A549 (cell line): ENCODE measurements around the gene SEC23IP. TPM values are rescaled to one million over a fixed set of nuclear protein-coding genes. Genes with fewer than 3 reads are reported as not detected.
"Not testable (repeated sequence)": the region's sequence is repeated elsewhere in the genome, so short reads cannot be mapped to it uniquely, and the experiment has no call there.

Experiments used
- ATAC-seq, 2 experiments: fragments of 200-7000 bp in 1 of 2; fragments of >200 bp in 1 of 2; cut with Nextera tagmentation in 1 of 2; cut with Tn5 transposase in 1 of 2; 3 replicates each; pipeline versions ENCODE4 v1.8.0 to v1.9.1; 2018 to 2020; ENCODE audit warnings: mild to moderate bottlenecking in 1 of 2, moderate library complexity in 1 of 2
- CTCF ChIA-PET: fragments of 300-600 bp; sonication (Branson Sonifier 250); formaldehyde crosslinking; extraction: SDS; loops from one replicate; lab custom pipeline; 2021; ENCODE audit warnings: antibody characterized with exemption, inconsistent platforms; lab: Yijun Ruan, JAX
- POLR2A ChIA-PET: fragments of 350-600 bp; formaldehyde crosslinking; extraction: SDS; loops from one replicate; lab custom pipeline; 2021; ENCODE audit warnings: antibody characterized with exemption, inconsistent platforms; lab: Yijun Ruan, JAX
- DNase-seq, 2 experiments: peaks; one replicate each; pipeline versions ENCODE4 v3.0.0 to v3.0.0-alpha.2; 2011 to 2016; ENCODE audit warnings: low read depth in 1 of 2, low spot score in 1 of 2
- FAIRE-seq: peaks from 2 replicates; lab custom pipeline; 2011; peaks lifted over from hg19 to GRCh38; lab: Jason Lieb, UNC
- H3K27ac ChIP-seq, 2 experiments: fragments of >200 bp; sonication (Bioruptor Twin); formaldehyde crosslinking; 3 replicates each; pipeline ENCODE4 v1.5.1; 2016 to 2017
- H3K4me1 ChIP-seq: fragments of >200 bp; sonication (Bioruptor Twin); formaldehyde crosslinking; 3 replicates; pipeline ENCODE4 v1.6.1; 2016
- H3K4me2 ChIP-seq: fragments of >200 bp; sonication (Bioruptor Twin); formaldehyde crosslinking; 3 replicates; pipeline ENCODE4 v1.6.1; 2016
- H3K4me3 ChIP-seq: fragments of >200 bp; sonication (Bioruptor Twin); formaldehyde crosslinking; 3 replicates; pipeline ENCODE4 v1.5.1; 2016
- H3K9me3 ChIP-seq: fragments of >200 bp; sonication (Bioruptor Twin); formaldehyde crosslinking; 3 replicates; pipeline ENCODE4 v1.6.1; 2016
- CEBPB ChIP-seq, 2 experiments: fragments of >200 bp in 1 of 2; sonication (Bioruptor Twin) in 1 of 2; formaldehyde crosslinking in 1 of 2; IDR thresholded peaks; 2 replicates each; pipeline ENCODE4 v1.6.1; 2012 to 2016
- E2F6 ChIP-seq: IDR thresholded peaks from 2 replicates; pipeline ENCODE4 v1.6.1; 2012; ENCODE audit warnings: low read depth, borderline replicate concordance
- HDAC2 ChIP-seq: fragments of 200-600 bp; sonication (generic); IDR thresholded peaks from 2 replicates; pipeline ENCODE4 v1.6.1; 2016
- KDM5A ChIP-seq: fragments of 200-600 bp; sonication (generic); IDR thresholded peaks from 2 replicates; pipeline ENCODE4 v1.6.1; 2016; ENCODE audit warnings: antibody characterized with exemption, mild to moderate bottlenecking
- MAFK ChIP-seq: fragments of 450-650 bp; IDR thresholded peaks from 2 replicates; pipeline ENCODE4 v1.6.1; 2014; ENCODE audit not compliant: partially characterized antibody
- NPAS2 ChIP-seq: fragments of 250-450 bp; sonication (Bioruptor Pico); IDR thresholded peaks from 2 replicates; pipeline ENCODE4 v1.8.0; 2022; ENCODE audit warnings: mild to moderate bottlenecking, moderate library complexity, borderline replicate concordance
- NR3C1 ChIP-seq: fragments of >200 bp; sonication (Bioruptor Twin); formaldehyde crosslinking; IDR thresholded peaks from 3 replicates; pipeline ENCODE4 v1.6.1; 2017
- PHF8 ChIP-seq: fragments of 200-600 bp; sonication (generic); IDR thresholded peaks from 2 replicates; pipeline ENCODE4 v1.6.1; 2016; ENCODE audit warnings: low read depth, mild to moderate bottlenecking, antibody characterized with exemption, moderate library complexity, borderline replicate concordance
- RNF2 ChIP-seq: fragments of 200-600 bp; sonication (generic); IDR thresholded peaks from 2 replicates; pipeline ENCODE4 v1.6.1; 2016; ENCODE audit warnings: low read depth, mild to moderate bottlenecking, antibody characterized with exemption, moderate library complexity, borderline replicate concordance
- TP53 ChIP-seq: fragments of 250-450 bp; sonication (Bioruptor Pico); IDR thresholded peaks from 2 replicates; pipeline ENCODE4 v1.5.0; 2021; ENCODE audit warnings: mild to moderate bottlenecking, moderate library complexity
- ZFP36 ChIP-seq: fragments of 450-650 bp; IDR thresholded peaks from 2 replicates; pipeline ENCODE4 v1.6.1; 2014; ENCODE audit warnings: borderline replicate concordance; ENCODE audit not compliant: partially characterized antibody
- WGBS: methylation state at CpG from one replicate; pipeline ENCODE4 v1.1.6; 2017; ENCODE audit errors: missing lambda C conversion rate; 5-methylcytosine and 5-hydroxymethylcytosine counted together
- polyA plus RNA-seq, 4 experiments: library from polyadenylated mRNA; depleted of rRNA in 3 of 4; stranded (reverse); fragments of >200 nt; fragmentation: RNase III in 1 of 4; extraction: RNeasy Plus Mini Kit Qiagen cat#74134 plus additional on column Dnase treatment in 1 of 4; gene quantifications; 2 replicates in 3 of 4; 3 replicates in 1 of 4; pipeline ENCODE4 v1.2.3, GENCODE V29; 2011 to 2017

The SEC23IP gene
- polyA plus RNA-seq, 2 of the 4 experiments (the other 2 are of a cell fraction), result 44.9 to 75.6 TPM

- WGBS, result 83% methylated on average over 6 of the region's 6 CpGs
- POLR2A ChIA-PET, H3K4me2 ChIP-seq, H3K4me3 ChIP-seq, H3K9me3 ChIP-seq, FAIRE-seq, DNase-seq, H3K27ac ChIP-seq, ATAC-seq, H3K4me1 ChIP-seq: not testable (repeated sequence)
- peak in 1 of 2 experiments; percentile 61; a peak in 2 of 4 replicates for TF ChIP-seq CEBPB (IDR thresholded peaks at IDR 0.05)
- CTCF ChIA-PET, result interaction anchor here (1.9 kb wide), 1 partner anchor 26 kb away, joined by 5 read pairs; no protein-coding TSS in a partner anchor
Measured at GRCh38 chr10:119886070-119886469, 6.5 kb upstream of the SEC23IP start.

GRCh38 chr10:119888715-119889114, 3.8 kb upstream of the SEC23IP start:
- 36% methylated on average over 3 of the region's 3 CpGs for WGBS
- CTCF ChIA-PET, ATAC-seq, H3K4me1 ChIP-seq, H3K27ac ChIP-seq, H3K9me3 ChIP-seq, POLR2A ChIA-PET, H3K4me2 ChIP-seq, FAIRE-seq, H3K4me3 ChIP-seq, DNase-seq: not testable (repeated sequence)

- peaks cover 12% of the 10 kb centered on the region for H3K4me1 ChIP-seq
- ATAC-seq, H3K4me2 ChIP-seq, H3K9me3 ChIP-seq, H3K27ac ChIP-seq, H3K4me3 ChIP-seq, FAIRE-seq, DNase-seq, POLR2A ChIA-PET: not testable (repeated sequence)
- 75% methylated on average over 3 of the region's 3 CpGs for WGBS
- CTCF ChIA-PET, result interaction anchor here (1.4 kb wide), 1 partner anchor 17 kb away, joined by 5 read pairs; the partner anchor contains the start of gene MCMBP
Measured at GRCh38 chr10:119889201-119889600, 3.3 kb upstream of the SEC23IP start.

GRCh38 chr10:119890307-119890706, 2.2 kb upstream of the SEC23IP start:
- not testable (repeated sequence) for H3K9me3 ChIP-seq, H3K4me3 ChIP-seq, ATAC-seq, H3K4me2 ChIP-seq, H3K27ac ChIP-seq, FAIRE-seq, DNase-seq
- peaks cover 19% of the 10 kb centered on the region for H3K4me1 ChIP-seq
- 88% methylated on average over 4 of the region's 4 CpGs for WGBS
- ChIA-PET POLR2A (interaction anchor here (1.6 kb wide), 1 partner anchor 17 kb away, joined by 8 read pairs; no protein-coding TSS in a partner anchor), CTCF (interaction anchor here (1.1 to 1.7 kb wide), 4 partner anchors 17 to 31 kb away, joined by 3 to 5 read pairs (median 4); partner anchors contain the start of gene MCMBP)
- peak; percentile 20 for TF ChIP-seq MAFK

- DNase-seq, H3K9me3 ChIP-seq, ATAC-seq, FAIRE-seq: not testable (repeated sequence)
- peak overlapping the region; percentile 90 to 97 for H3K27ac ChIP-seq
- ChIA-PET CTCF (interaction anchor here (0.6 to 1.3 kb wide), 6 partner anchors 16 to 1873 kb away, joined by 3 to 5 read pairs (median 3); no protein-coding TSS in a partner anchor), POLR2A (interaction anchor here (0.5 to 2.3 kb wide), 15 partner anchors 9 to 349 kb away, joined by 3 to 44 read pairs (median 4); partner anchors contain the start of genes INPP5F, MCMBP, RGS10 and TIAL1)
- WGBS, result 69% methylated on average over 14 of the region's 14 CpGs
- H3K4me3 ChIP-seq, result peak overlapping the region; percentile 98
- H3K4me2 ChIP-seq, result peak overlapping the region; percentile 82
- peaks cover 34% of the 10 kb centered on the region for H3K4me1 ChIP-seq
Measured at GRCh38 chr10:119891849-119892187, 712 bp upstream of the SEC23IP start.

GRCh38 chr10:119893074-119893473, 544 bp downstream of the SEC23IP start:
- Histone ChIP-seq H3K4me1 (peaks cover 41% of the 10 kb centered on the region), H3K4me3 (peak overlapping the region; percentile 98), H3K4me2 (peak overlapping the region; percentile 73), H3K9me3 (0 out of 3 replicates have a peak, but pooled peaks cover 5% of the 10 kb centered on the region), H3K27ac (peak overlapping the region; percentile 90 to 97)
- CTCF ChIA-PET, result interaction anchor here (0.7 to 1.2 kb wide), 3 partner anchors 49 to 206 kb away, joined by 3 to 5 read pairs (median 3); no protein-coding TSS in a partner anchor
- POLR2A ChIA-PET, result interaction anchor here (1.0 to 2.3 kb wide), 11 partner anchors 8 to 351 kb away, joined by 3 to 44 read pairs (median 5); partner anchors contain the start of genes INPP5F, MCMBP, RGS10 and TIAL1
- TF ChIP-seq KDM5A (peak; percentile 35; the same call in 1 of the 2 replicates), NPAS2 (CRISPR knock-in tag) (no peak)
- DNase-seq (no peak), ATAC-seq (peak; percentile 26 to 35; a peak in 3 of 6 replicates), FAIRE-seq (no peak)
- 3% methylated on average over 9 of the region's 9 CpGs for WGBS

- peaks cover 41% of the 10 kb centered on the region for H3K4me1 ChIP-seq
- H3K4me2 ChIP-seq, result peak overlapping the region; percentile 73
- 97% methylated on average over 3 of the region's 3 CpGs for WGBS
- TF ChIP-seq RNF2, result no peak
- no peak for TF ChIP-seq ZFP36
- no peak for TF ChIP-seq PHF8
- TF ChIP-seq NR3C1, result no peak
- TF ChIP-seq HDAC2, result no peak
- TF ChIP-seq E2F6, result no peak
- no peak for TF ChIP-seq KDM5A
- TF ChIP-seq TP53, result no peak
- CTCF ChIA-PET, result interaction anchor here (0.7 to 1.0 kb wide), 2 partner anchors 48 to 144 kb away, joined by 3 read pairs; no protein-coding TSS in a partner anchor
- ATAC-seq (no peak), FAIRE-seq (no peak), DNase-seq (no peak)
- H3K9me3 ChIP-seq, result 0 out of 3 replicates have a peak, but pooled peaks cover 5% of the 10 kb centered on the region
- peak overlapping the region; percentile 98 for H3K4me3 ChIP-seq
- POLR2A ChIA-PET, result no interaction called here
- H3K27ac ChIP-seq, result no peak overlapping the region
Measured at GRCh38 chr10:119893845-119894427, 1.4 kb downstream of the SEC23IP start.
